HepG2 (cell line): ENCODE measurements around the gene JPH4. TPM values are rescaled to one million over a fixed set of nuclear protein-coding genes. Genes with fewer than 3 reads are reported as not detected.

Experiments
- ATAC-seq: fragments of 200-7000 bp; cut with Tn5 transposase; 3 replicates; pipeline ENCODE4 v1.9.1; 2020; ENCODE audit warnings: mild to moderate bottlenecking, moderate library complexity
- BruUV-seq: library from RNA; stranded (reverse); fragments of 400-500 nt; replicated peaks from 2 replicates; lab custom pipeline; 2021; lab: Mats Ljungman, UMichigan
- CTCF ChIA-PET: fragments of 300-600 bp; formaldehyde crosslinking; extraction: SDS; loops from one replicate; lab custom pipeline; 2021; ENCODE audit warnings: low total read pairs, inconsistent platforms, low intra/inter-chr PET ratio; lab: Yijun Ruan, JAX
- POLR2A ChIA-PET: fragments of 350-600 bp; sonication (Branson Sonifier 250); formaldehyde crosslinking; loops from one replicate; lab custom pipeline; 2020; ENCODE audit warnings: antibody characterized with exemption, inconsistent platforms; lab: Yijun Ruan, JAX
- DNase-seq: peaks from one replicate; pipeline ENCODE4 v3.0.0-alpha.2; 2015; ENCODE audit warnings: low spot score
- FAIRE-seq: peaks from 3 replicates; lab custom pipeline; 2011; peaks lifted over from hg19 to GRCh38; lab: Jason Lieb, UNC
- H2AFZ ChIP-seq: one replicate; pipeline ENCODE4 v1.6.1; 2011; ENCODE audit warnings: low read length, inconsistent platforms
- H3K27ac ChIP-seq: fragments of 300-600 bp; 3 replicates; pipeline ENCODE4 v1.8.0; 2011; ENCODE audit warnings: mixed run types, mild to moderate bottlenecking, mixed read lengths, low read length, inconsistent platforms; ENCODE audit not compliant: insufficient read depth; ENCODE audit errors: extremely low read length
- H3K27me3 ChIP-seq, 2 experiments: fragments of 200-600 bp in 1 of 2; 2 replicates in 1 of 2; 3 replicates in 1 of 2; pipeline versions ENCODE4 v1.6.0 to v1.8.0; 2011; ENCODE audit warnings: low read length in 2 of 2, mild to moderate bottlenecking in 2 of 2, moderate library complexity in 2 of 2, inconsistent platforms in 1 of 2; ENCODE audit not compliant: insufficient read depth in 2 of 2, control insufficient read depth in 1 of 2
- H3K36me3 ChIP-seq, 2 experiments: fragments of 200-600 bp in 1 of 2; replicated peaks in 1 of 2; 2 replicates in 1 of 2; 3 replicates in 1 of 2; pipeline versions ENCODE4 v1.5.1 to v1.8.0; 2011; ENCODE audit warnings: low read length in 2 of 2, inconsistent platforms in 1 of 2; ENCODE audit not compliant: insufficient read depth in 2 of 2, control insufficient read depth in 1 of 2
- H3K4me1 ChIP-seq: 2 replicates; pipeline ENCODE4 v1.5.1; 2012; ENCODE audit warnings: low read length, inconsistent platforms; ENCODE audit not compliant: insufficient read depth
- H3K4me2 ChIP-seq: 2 replicates; pipeline ENCODE4 v1.6.0; 2011; ENCODE audit warnings: low read depth, low read length, inconsistent platforms
- H3K4me3 ChIP-seq, 3 experiments: fragments of 200-600 bp in 1 of 3; sonication (generic), shearing (Covaris generic) in 1 of 3; replicated peaks in 1 of 3; 2 replicates each; pipeline ENCODE4 v1.5.1; 2011 to 2016; ENCODE audit warnings: low read length in 3 of 3, inconsistent platforms in 2 of 3, low read depth in 2 of 3, mild to moderate bottlenecking in 2 of 3, control low read depth in 1 of 3, mixed read lengths in 1 of 3; ENCODE audit not compliant: insufficient read depth in 1 of 3
- H3K79me2 ChIP-seq: one replicate; pipeline ENCODE4 v1.6.1; 2011; ENCODE audit warnings: low read length, inconsistent platforms; ENCODE audit not compliant: insufficient read depth
- H3K9ac ChIP-seq: 2 replicates; pipeline ENCODE4 v1.6.0; 2011; ENCODE audit warnings: mild to moderate bottlenecking, low read depth, low read length, inconsistent platforms; ENCODE audit not compliant: insufficient read depth
- H3K9me3 ChIP-seq: 2 replicates; pipeline ENCODE4 v1.5.1; 2012; ENCODE audit warnings: mild to moderate bottlenecking, low read length
- H4K20me1 ChIP-seq: 2 replicates; pipeline ENCODE4 v1.6.0; 2011; ENCODE audit warnings: inconsistent platforms, mild to moderate bottlenecking, low read length, moderate library complexity; ENCODE audit not compliant: insufficient read depth
- IRX3 ChIP-seq: sonication (generic); formaldehyde crosslinking; IDR thresholded peaks from 2 replicates; pipeline ENCODE4 v1.8.1; 2023; ENCODE audit warnings: mild to moderate bottlenecking, low read depth, missing genetic modification reagents, borderline replicate concordance
- PHF8 ChIP-seq: sonication (generic); formaldehyde crosslinking; IDR thresholded peaks from 2 replicates; pipeline ENCODE4 v1.5.0; 2020; ENCODE audit warnings: missing genetic modification reagents
- SIX1 ChIP-seq: sonication (generic); formaldehyde crosslinking; IDR thresholded peaks from 2 replicates; pipeline ENCODE4 v1.4.0; 2020; ENCODE audit warnings: missing genetic modification reagents, borderline replicate concordance
- U2AF2 ChIP-seq: fragments of 200-400 bp; formaldehyde crosslinking; IDR thresholded peaks from 2 replicates; pipeline ENCODE4 v1.6.1; 2017; ENCODE audit warnings: low read depth, mild to moderate bottlenecking, low read length
- XRCC5 ChIP-seq: fragments of 200-400 bp; formaldehyde crosslinking; optimal IDR thresholded peaks from 2 replicates; pipeline ENCODE3; 2017; ENCODE audit warnings: mild to moderate bottlenecking, low read length
- ZNF44 ChIP-seq: sonication (generic); formaldehyde crosslinking; IDR thresholded peaks from 2 replicates; pipeline ENCODE4 v1.5.1; 2020; ENCODE audit warnings: mild to moderate bottlenecking, missing genetic modification reagents
- ZNF619 ChIP-seq: sonication (generic); formaldehyde crosslinking; IDR thresholded peaks from 2 replicates; pipeline ENCODE4 v1.4.0; 2020; ENCODE audit warnings: mild to moderate bottlenecking, missing genetic modification reagents
- ZNF770 ChIP-seq: sonication (generic); formaldehyde crosslinking; IDR thresholded peaks from 2 replicates; pipeline ENCODE4 v1.5.0; 2020; ENCODE audit warnings: mild to moderate bottlenecking, missing genetic modification reagents
- ZNF773 ChIP-seq: sonication (generic); formaldehyde crosslinking; IDR thresholded peaks from 2 replicates; pipeline ENCODE4 v1.4.0; 2020; ENCODE audit warnings: missing genetic modification reagents, borderline replicate concordance
- ZNF841 ChIP-seq: sonication (generic); formaldehyde crosslinking; IDR thresholded peaks from 2 replicates; pipeline ENCODE4 v1.8.1; 2023; ENCODE audit warnings: missing genetic modification reagents, borderline replicate concordance
- WGBS: methylation state at CpG from one replicate; pipeline ENCODE4 v1.1.6; 2017; ENCODE audit warnings: low lambda C conversion rate; 5-methylcytosine and 5-hydroxymethylcytosine counted together
- in situ Hi-C: cut with HindIII; loops from 2 replicates; pipeline ENCODE4 v1.10.0; 2017; ENCODE audit warnings: low pct_unique_long_range_greater_than_20kb; ENCODE audit not compliant: extremely low pct_ligation_motif_present
- intact Hi-C: fragments of 100-400 bp; cut with micrococcal nuclease; formaldehyde crosslinking; loops from one replicate; pipeline ENCODE4 v1.10.0; 2022; ENCODE audit not compliant: unreplicated experiment
- polyA plus RNA-seq, 8 experiments: library from polyadenylated mRNA; depleted of rRNA in 3 of 8; stranded (reverse) in 7 of 8; unstranded in 1 of 8; fragments of >200 nt; fragmentation: Illumina TruSeq in 4 of 8; extraction: Trizol in 4 of 8; gene quantifications; 2 replicates each; pipeline versions ENCODE4 v1.2.1 to v1.2.3, GENCODE V29; 2011 to 2016; ENCODE audit warnings: low read depth in 4 of 8, missing spikeins in 1 of 8, mixed read lengths in 1 of 8; ENCODE audit not compliant: insufficient read depth in 1 of 8
- total RNA-seq, 5 experiments: library from RNA; depleted of rRNA; stranded (reverse); fragments of >200 nt; fragmentation: Illumina TruSeq; extraction: Trizol; gene quantifications; 2 replicates each; pipeline ENCODE4 v1.2.3, GENCODE V29; 2016; ENCODE audit warnings: low read depth in 1 of 5
- TF ChIP-seq, protein P1 (sequence below): sonication (generic); formaldehyde crosslinking; IDR thresholded peaks from 2 replicates; pipeline ENCODE4 v1.4.0; 2020; ENCODE audit warnings: mild to moderate bottlenecking, low read depth, missing genetic modification reagents
- TF ChIP-seq, protein P2 (sequence below): sonication (generic); formaldehyde crosslinking; IDR thresholded peaks from 2 replicates; pipeline ENCODE4 v1.4.0; 2020; ENCODE audit warnings: missing genetic modification reagents, mild to moderate bottlenecking, borderline replicate concordance

The JPH4 gene
- total and polyA plus RNA-seq, 2 of the 13 experiments (the other 11 are each of a cell fraction or from before 2014, with no cell fraction given), result 0.08 to 0.22 TPM

DNA sequence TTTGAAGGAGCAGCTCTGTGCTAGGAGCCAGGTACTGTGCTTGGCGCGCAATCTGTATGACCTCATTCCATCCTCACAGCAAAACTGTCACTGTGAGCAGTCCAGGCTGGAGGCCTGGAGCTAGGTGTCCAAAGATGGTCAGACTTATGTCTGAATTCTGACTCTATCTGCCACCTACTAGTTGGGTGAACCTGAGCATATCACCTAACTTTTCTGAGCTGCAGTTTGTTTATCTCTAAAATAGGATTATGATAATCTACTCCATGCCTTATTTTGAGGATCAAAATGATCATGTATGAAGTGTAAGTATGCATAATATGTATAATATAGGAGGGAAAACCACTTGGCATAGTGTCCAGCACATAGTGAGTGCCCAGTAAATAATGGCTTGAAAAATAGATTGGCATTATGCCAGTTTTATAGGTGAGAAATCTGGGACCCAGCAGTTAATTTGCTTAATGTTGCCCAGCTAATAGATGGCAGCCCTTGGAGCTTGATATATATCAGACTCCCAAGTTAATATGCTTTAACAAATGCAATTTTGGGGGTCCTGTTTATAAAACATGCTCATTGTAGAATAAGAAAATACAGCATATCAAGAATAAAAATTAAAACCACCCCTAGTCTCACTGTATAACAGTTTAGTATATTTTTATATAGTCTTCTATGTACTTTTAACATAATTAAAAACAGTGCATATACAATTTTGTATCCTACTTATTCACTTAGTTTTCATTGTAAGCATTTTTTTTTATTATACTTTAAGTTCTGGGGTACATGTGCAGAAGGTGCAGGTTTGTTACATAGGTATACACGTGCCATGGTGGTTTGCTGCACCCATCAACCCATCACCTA, 4.5 kb upstream of the JPH4 start:
- H3K9ac ChIP-seq, result peak overlapping the region; percentile 53; the same call in 1 of the 2 replicates
- 38% methylated on average over 3 of the region's 3 CpGs for WGBS
- H3K4me3 ChIP-seq, result peak overlapping the region in 2 of 3 experiments; percentile 23 to 42; a peak in 4 of 6 replicates
- H3K4me1 ChIP-seq, result peaks cover 39% of the 10 kb centered on the region
- in situ Hi-C loops, result no loop called here
- H3K27ac ChIP-seq, result peak overlapping the region; percentile 78
- no peak overlapping the region for H2AFZ ChIP-seq
- CTCF ChIA-PET, result no interaction called here
- BruUV-seq, result no TSS peak
- intact Hi-C loops, result loop anchor here (10.0 kb wide), 1 partner anchor 852 kb away; no protein-coding TSS in a partner anchor
- H3K36me3 ChIP-seq, result no peaks in the 10 kb centered on the region
- H3K9me3 ChIP-seq, result no peaks in the 10 kb centered on the region
- H3K4me2 ChIP-seq, result peak overlapping the region; percentile 68
- no peaks in the 10 kb centered on the region for H3K79me2 ChIP-seq
- peak; percentile 80 for DNase-seq
- no peaks in the 10 kb centered on the region for H4K20me1 ChIP-seq
- no peak for FAIRE-seq
- H3K27me3 ChIP-seq, result no peaks in the 10 kb centered on the region
- peak; percentile 60 for ATAC-seq
- POLR2A ChIA-PET, result interaction anchor here (0.6 to 8.8 kb wide), 18 partner anchors 11 to 564 kb away, joined by 3 to 924 read pairs (median 8); partner anchors contain the start of genes AP1G2, DHRS2, PSME2 and THTPA
- TF ChIP-seq ZNF841 (CRISPR knock-in tag) (no peak; the same call in none of the 2 replicates), U2AF2 (no peak), ZNF619 (no peak), PHF8 (CRISPR knock-in tag) (no peak; the same call in 1 of the 2 replicates), ZNF773 (CRISPR knock-in tag) (no peak), ZNF44 (0 out of 2 replicates have a peak, but pooled peaks have one; percentile 54), IRX3 (CRISPR knock-in tag) (0 out of 2 replicates have a peak, but pooled peaks have one; percentile 44), SIX1 (CRISPR knock-in tag) (no peak; the same call in 1 of the 2 replicates), XRCC5 (peak; percentile 34), ZNF770 (CRISPR knock-in tag) (no peak)
- TF ChIP-seq, protein P1, sequence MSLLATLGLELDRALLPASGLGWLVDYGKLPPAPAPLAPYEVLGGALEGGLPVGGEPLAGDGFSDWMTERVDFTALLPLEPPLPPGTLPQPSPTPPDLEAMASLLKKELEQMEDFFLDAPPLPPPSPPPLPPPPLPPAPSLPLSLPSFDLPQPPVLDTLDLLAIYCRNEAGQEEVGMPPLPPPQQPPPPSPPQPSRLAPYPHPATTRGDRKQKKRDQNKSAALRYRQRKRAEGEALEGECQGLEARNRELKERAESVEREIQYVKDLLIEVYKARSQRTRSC (CRISPR knock-in tag), result no peak
- TF ChIP-seq, protein P2, sequence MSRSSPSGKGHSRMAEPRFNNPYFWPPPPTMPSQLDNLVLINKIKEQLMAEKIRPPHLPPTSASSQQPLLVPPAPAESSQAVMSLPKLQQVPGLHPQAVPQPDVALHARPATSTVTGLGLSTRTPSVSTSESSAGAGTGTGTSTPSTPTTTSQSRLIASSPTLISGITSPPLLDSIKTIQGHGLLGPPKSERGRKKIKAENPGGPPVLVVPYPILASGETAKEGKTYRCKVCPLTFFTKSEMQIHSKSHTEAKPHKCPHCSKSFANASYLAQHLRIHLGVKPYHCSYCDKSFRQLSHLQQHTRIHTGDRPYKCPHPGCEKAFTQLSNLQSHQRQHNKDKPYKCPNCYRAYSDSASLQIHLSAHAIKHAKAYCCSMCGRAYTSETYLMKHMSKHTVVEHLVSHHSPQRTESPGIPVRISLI (CRISPR knock-in tag), result peak; percentile 9; the same call in 1 of the 2 replicates
